ENCODE data around the gene KIF11. TPM values are rescaled to one million over a fixed set of nuclear protein-coding genes. Genes with fewer than 3 reads are reported as not detected.

KIF11 gene
- total RNA-seq, 1 donor from 2014 or later, result 70.8 TPM

DNA sequence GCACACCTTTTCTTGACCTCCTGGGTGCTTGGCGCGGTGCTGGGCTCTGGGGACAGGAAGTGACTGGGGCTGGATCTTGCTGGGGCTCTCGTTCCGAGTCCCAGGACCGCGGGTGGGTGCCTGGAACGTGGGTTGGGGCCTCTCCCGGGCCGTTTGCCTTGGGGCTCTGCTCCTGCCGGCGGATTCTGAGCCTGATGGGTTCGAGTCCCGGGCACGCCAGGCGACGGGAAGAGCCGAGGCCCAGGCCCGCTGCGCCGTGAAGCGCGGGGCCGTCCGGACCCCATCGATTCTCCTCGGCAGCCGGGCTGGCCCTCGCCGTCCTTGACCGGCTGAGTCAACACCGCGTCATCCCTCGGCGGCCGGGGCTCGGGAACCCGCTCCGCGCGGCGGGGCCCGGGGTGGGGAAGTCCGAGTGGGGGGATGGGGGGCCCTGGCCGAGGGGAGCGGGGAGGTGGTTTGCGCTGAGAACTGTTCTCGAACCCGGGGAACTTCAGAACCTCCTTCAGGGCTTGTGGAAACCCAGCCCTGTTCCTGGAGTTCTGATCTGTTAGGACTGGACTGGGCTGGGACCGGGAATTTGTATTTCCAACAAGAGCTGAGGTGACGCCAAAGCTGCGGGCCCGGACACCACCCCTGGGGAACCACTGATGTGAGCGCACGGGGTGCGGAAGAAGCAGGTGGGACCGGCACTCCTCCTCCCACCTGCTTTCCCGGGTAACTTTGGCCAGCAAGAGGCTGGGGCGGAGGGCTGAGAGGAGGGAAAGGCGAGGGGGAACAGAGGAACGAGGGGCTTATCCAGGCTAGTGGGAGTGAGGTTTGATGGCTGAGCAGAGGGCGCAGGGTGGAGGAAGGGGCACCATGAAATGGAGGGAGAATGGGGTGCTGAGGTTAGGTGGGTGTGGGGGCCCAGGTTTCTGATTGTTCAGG lies 103.0 kb downstream of the KIF11 start:
- TF ChIP-seq CTCF (conservative IDR thresholded peaks at IDR 0.05), result no peak
- Mint-ChIP-seq H3K27ac (ENCODE audit: unreplicated experiment) (no peak overlapping the region), H3K9me3 (no peaks in the 10 kb centered on the region), H3K4me3 (peak overlapping the region; percentile 58), H3K36me3 (ENCODE audit: low read depth) (no peaks in the 10 kb centered on the region), H3K27me3 (ENCODE audit: low read depth) (peaks cover 97% of the 10 kb centered on the region), H3K4me1 (peaks cover 22% of the 10 kb centered on the region)
- no peak for DNase-seq (ENCODE audit: low read depth, low spot score)

GRCh38 chr10:92696606-92697383 lies 103.9 kb downstream of the KIF11 start:
- Mint-ChIP-seq H3K36me3 (ENCODE audit: low read depth) (no peaks in the 10 kb centered on the region), H3K4me1 (peaks cover 17% of the 10 kb centered on the region), H3K27ac (ENCODE audit: unreplicated experiment) (no peak overlapping the region), H3K27me3 (ENCODE audit: low read depth) (peaks cover 97% of the 10 kb centered on the region), H3K4me3 (peak overlapping the region; percentile 42), H3K9me3 (no peaks in the 10 kb centered on the region)
- no peak for TF ChIP-seq CTCF (conservative IDR thresholded peaks at IDR 0.05)
- no peak for DNase-seq (ENCODE audit: low read depth, low spot score)

DNA sequence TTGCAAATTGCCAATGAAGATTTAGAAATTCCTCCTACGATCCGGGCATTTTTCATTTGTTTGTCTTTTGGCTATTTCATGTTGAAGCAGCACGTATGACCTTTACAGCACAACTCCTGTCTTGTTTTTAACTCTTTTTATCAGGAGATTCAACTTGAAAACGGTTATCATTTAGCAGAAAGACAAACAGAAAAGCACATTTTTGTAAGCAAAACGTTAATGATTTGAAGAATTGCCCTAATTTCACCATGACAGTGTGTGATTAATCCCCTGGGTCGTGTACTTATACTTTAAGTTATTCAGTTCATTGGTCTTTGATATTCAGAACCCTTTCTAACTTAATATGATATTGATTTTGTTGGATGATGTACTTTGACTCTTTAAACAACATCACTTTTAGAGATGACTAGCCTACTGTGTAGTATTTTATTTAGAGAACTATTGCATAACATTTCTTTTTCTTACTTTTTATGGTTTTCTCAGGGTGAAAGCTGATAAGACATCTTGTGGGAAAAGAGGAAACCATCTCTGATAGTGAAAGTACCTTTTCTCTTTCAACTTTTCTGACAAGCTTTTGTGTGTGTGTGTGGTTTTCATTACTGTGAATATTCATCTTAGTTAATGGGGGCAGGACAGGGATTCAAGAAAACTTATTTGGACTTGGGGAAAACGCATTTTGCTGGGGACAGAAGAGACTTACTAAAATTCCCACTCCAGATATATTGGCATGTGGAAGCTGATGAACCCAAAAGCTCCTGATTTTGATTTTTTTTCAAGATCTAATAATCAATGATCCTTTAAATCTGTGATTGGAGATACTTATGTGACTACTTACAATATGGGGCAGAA lies 105.0 kb downstream of the KIF11 start:
- TF ChIP-seq CTCF (conservative IDR thresholded peaks at IDR 0.05), result no peak
- Mint-ChIP-seq H3K27me3 (ENCODE audit: low read depth) (peaks cover 97% of the 10 kb centered on the region), H3K36me3 (ENCODE audit: low read depth) (no peaks in the 10 kb centered on the region), H3K4me1 (peaks cover 13% of the 10 kb centered on the region), H3K4me3 (peak overlapping the region; percentile 4), H3K9me3 (no peaks in the 10 kb centered on the region), H3K27ac (ENCODE audit: unreplicated experiment) (no peak overlapping the region)
- no peak for DNase-seq (ENCODE audit: low read depth, low spot score)

DNA sequence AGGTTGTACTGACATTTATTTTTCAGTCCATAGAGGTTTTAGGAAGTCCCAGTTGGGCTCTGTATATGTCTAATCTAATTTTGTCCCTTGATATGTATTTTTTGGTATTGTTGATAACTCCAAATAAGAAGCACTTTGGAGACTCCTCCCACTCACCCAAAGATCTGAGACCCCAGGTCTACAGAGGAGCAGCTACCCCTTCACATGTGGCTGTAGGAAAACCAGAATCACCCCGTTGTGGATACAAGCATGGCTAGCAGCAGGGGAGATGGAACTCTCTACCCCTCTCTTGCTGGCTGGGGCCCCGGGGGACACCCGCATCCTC lies 106.2 kb downstream of the KIF11 start:
- no peak overlapping the region for H3K27ac Mint-ChIP-seq (ENCODE audit: unreplicated experiment)
- H3K27me3 Mint-ChIP-seq (ENCODE audit: low read depth), result peaks cover 94% of the 10 kb centered on the region
- no peaks in the 10 kb centered on the region for H3K9me3 Mint-ChIP-seq
- H3K4me3 Mint-ChIP-seq, result peak overlapping the region; percentile 76
- peaks cover 13% of the 10 kb centered on the region for H3K4me1 Mint-ChIP-seq
- no peaks in the 10 kb centered on the region for H3K36me3 Mint-ChIP-seq (ENCODE audit: low read depth)
- no peak for TF ChIP-seq CTCF (conservative IDR thresholded peaks at IDR 0.05)
- no peak for DNase-seq (ENCODE audit: low read depth, low spot score)
